GM13976 (cell line): ENCODE measurements around the gene LRAT.

Experiments used
- DNase-seq: peaks from one replicate; pipeline ENCODE4 v3.0.0; 2012; ENCODE audit warnings: low spot score
- in situ Hi-C: fragments of 300-500 bp; cut with MboI; formaldehyde crosslinking; loops from one replicate; pipeline ENCODE4 v1.12.0; 2022; ENCODE audit warnings: low sequenced_read_pairs, mixed read lengths, inconsistent platforms; ENCODE audit not compliant: unreplicated experiment
- TF ChIP-seq, protein P1 (sequence below): IDR thresholded peaks from 2 replicates; pipeline ENCODE4 v1.5.1; 2012; ENCODE audit warnings: borderline replicate concordance, mild to moderate bottlenecking; ENCODE audit not compliant: insufficient read depth; ENCODE audit errors: extremely low read depth, missing control alignments, control extremely low read depth

LRAT gene

DNA sequence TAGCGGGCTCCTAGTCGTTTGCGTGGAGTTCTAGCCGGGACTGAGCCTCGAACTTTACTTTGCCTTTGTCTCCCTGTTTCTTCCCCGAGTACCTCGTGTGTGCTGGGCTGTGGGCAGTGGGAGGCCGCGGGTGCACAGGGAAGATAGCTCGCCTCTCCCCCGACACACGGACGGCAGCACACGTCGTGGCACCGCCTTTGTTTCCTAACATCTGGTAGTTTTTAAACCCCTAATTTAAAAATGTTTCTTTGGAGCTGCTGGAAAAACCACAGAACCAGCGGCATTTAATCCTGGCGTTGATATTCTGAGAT, 38.1 kb downstream of the LRAT start:
- in situ Hi-C loops: no loop called here
- TF ChIP-seq, protein P1, sequence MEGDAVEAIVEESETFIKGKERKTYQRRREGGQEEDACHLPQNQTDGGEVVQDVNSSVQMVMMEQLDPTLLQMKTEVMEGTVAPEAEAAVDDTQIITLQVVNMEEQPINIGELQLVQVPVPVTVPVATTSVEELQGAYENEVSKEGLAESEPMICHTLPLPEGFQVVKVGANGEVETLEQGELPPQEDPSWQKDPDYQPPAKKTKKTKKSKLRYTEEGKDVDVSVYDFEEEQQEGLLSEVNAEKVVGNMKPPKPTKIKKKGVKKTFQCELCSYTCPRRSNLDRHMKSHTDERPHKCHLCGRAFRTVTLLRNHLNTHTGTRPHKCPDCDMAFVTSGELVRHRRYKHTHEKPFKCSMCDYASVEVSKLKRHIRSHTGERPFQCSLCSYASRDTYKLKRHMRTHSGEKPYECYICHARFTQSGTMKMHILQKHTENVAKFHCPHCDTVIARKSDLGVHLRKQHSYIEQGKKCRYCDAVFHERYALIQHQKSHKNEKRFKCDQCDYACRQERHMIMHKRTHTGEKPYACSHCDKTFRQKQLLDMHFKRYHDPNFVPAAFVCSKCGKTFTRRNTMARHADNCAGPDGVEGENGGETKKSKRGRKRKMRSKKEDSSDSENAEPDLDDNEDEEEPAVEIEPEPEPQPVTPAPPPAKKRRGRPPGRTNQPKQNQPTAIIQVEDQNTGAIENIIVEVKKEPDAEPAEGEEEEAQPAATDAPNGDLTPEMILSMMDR: no peak
- DNase-seq: peak; percentile 7
